ENCODE data around the gene CCDC28A.

CCDC28A gene

GRCh38 chr6:138803331-138803730 is 29.8 kb downstream of the CCDC28A start:
- no peak for TF ChIP-seq CTCF (IDR thresholded peaks at IDR 0.05; ENCODE audit: extremely low read depth, insufficient read depth, missing control alignments)
- no peak for DNase-seq (ENCODE audit: low spot score)
- in situ Hi-C loops (cut with MboI; ENCODE audit: low pct_unique_long_range_greater_than_20kb, low sequenced_read_pairs, unreplicated experiment): loop anchor here (25.0 kb wide), 1 partner anchor 559 kb away; the partner anchor contains the start of gene CITED2

- TF ChIP-seq CTCF (IDR thresholded peaks at IDR 0.05; ENCODE audit: extremely low read depth, insufficient read depth, missing control alignments): no peak
- in situ Hi-C loops (cut with MboI; ENCODE audit: low pct_unique_long_range_greater_than_20kb, low sequenced_read_pairs, unreplicated experiment): loop anchor here (25.0 kb wide), 1 partner anchor 558 kb away; the partner anchor contains the start of gene CITED2
- DNase-seq (ENCODE audit: low spot score): no peak
Measured at GRCh38 chr6:138803861-138804260, 30.3 kb downstream of the CCDC28A start.

- in situ Hi-C loops (cut with MboI; ENCODE audit: low pct_unique_long_range_greater_than_20kb, low sequenced_read_pairs, unreplicated experiment): loop anchor here (25.0 kb wide), 1 partner anchor 557 kb away; the partner anchor contains the start of gene CITED2
- DNase-seq (ENCODE audit: low spot score): no peak
- no peak for TF ChIP-seq CTCF (IDR thresholded peaks at IDR 0.05; ENCODE audit: extremely low read depth, insufficient read depth, missing control alignments)
Measured at GRCh38 chr6:138805016-138805765, 31.6 kb downstream of the CCDC28A start.

GRCh38 chr6:138806889-138807288 is 33.3 kb downstream of the CCDC28A start:
- DNase-seq (ENCODE audit: low spot score): no peak

GRCh38 chr6:138809677-138810076 is 36.1 kb downstream of the CCDC28A start:
- TF ChIP-seq CTCF (IDR thresholded peaks at IDR 0.05; ENCODE audit: extremely low read depth, insufficient read depth, missing control alignments): no peak
- in situ Hi-C loops (cut with MboI; ENCODE audit: low pct_unique_long_range_greater_than_20kb, low sequenced_read_pairs, unreplicated experiment): loop anchor here (10.0 to 25.0 kb wide), 2 partner anchors 305 to 553 kb away; partner anchors contain the start of gene CITED2
- DNase-seq (ENCODE audit: low spot score): no peak

More at GRCh38 chr6:138806889-138807288, 33.3 kb downstream of the CCDC28A start:
- in situ Hi-C loops (cut with MboI; ENCODE audit: low pct_unique_long_range_greater_than_20kb, low sequenced_read_pairs, unreplicated experiment): loop anchor here (25.0 kb wide), 1 partner anchor 555 kb away; the partner anchor contains the start of gene CITED2
- TF ChIP-seq CTCF (IDR thresholded peaks at IDR 0.05; ENCODE audit: extremely low read depth, insufficient read depth, missing control alignments): no peak

- TF ChIP-seq CTCF (IDR thresholded peaks at IDR 0.05; ENCODE audit: extremely low read depth, insufficient read depth, missing control alignments): no peak
- in situ Hi-C loops (cut with MboI; ENCODE audit: low pct_unique_long_range_greater_than_20kb, low sequenced_read_pairs, unreplicated experiment): loop anchor here (10.0 to 25.0 kb wide), 2 partner anchors 303 to 550 kb away; partner anchors contain the start of gene CITED2
- DNase-seq (ENCODE audit: low spot score): no peak
Measured at GRCh38 chr6:138811866-138812265, 38.3 kb downstream of the CCDC28A start.

Data from GM13977 (cell line).